GM19240 (cell line): ENCODE measurements around the gene USP14.

ENCODE experiments used
- DNase-seq: peaks from one replicate; pipeline ENCODE4 v3.0.0; 2011; ENCODE audit warnings: low spot score; ENCODE audit not compliant: insufficient read length

USP14 gene

DNA sequence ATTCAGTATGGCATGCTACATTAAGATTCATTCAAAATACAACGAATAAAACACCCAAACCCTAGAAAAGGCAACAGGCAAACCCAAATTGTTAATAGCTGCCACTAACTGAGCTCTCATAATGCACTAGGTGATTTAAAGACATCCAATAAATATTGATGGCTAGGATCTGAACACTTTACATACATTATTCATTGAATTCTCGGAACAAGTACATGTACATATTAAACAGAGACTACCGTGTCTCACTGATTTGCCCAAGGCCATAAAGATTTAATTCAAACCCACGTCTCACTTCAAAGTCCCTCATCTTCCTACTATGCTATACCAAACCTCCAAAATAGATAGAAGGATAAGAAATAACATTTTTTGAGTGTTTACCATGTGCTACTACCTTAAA lies 67.4 kb downstream of the USP14 start:
- DNase-seq, result no peak

DNA sequence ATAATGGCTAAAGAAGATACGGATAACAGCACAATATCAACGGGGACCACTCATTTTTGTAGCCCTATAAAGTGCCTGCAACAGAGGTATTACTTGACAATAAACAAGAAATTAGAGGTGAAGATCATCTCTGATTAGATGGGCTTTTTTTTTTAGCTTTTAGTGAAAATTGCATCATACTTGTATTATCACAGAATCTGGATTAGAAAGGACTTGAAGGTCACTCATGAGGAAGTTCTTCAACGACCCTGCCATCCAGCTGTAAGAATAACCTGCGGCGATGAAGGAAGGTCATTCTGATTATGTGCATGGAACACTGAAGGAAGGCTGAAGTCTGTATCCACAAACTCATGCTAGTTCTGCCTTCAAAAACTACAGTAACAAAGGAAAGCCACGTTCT lies 69.0 kb downstream of the USP14 start:
- DNase-seq, result no peak

DNA sequence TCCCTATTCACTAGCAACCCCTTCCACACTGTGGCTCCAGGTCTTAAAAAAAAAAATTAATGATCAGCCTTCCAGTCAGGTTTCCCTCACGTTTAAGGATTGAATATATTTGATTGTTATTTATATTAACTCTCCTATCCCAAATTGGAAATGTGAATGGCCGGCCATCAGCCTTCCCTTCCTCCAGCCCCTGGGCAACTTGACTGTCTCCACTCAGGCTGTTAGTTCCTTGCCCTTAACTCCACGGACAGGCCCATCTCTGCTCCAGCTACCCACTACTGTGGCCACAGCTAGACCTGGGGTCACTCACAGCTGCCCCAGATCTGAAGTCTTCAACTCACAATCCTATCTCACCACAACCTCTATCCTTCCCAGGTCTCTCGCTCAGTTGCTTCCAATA lies 69.5 kb downstream of the USP14 start:
- no peak for DNase-seq

DNA sequence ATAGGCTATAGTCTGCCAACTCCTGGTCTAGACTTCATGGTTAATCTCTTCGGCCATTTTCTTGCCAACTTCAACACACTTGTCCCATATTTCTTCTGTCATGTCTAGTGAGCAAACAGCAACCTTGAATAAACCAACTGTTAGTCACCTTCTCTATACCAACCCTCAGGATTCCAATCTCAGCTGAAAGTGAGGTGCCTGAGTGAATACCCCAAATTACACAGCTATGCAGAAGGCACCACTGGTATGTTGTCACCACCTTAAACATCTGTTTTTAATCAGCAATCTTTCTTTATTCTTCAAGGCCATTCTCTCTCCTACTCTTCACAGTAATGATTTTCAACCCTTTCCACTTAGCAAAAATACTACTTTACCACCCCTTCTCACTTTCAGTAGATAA lies 70.2 kb downstream of the USP14 start:
- DNase-seq, result no peak

DNA sequence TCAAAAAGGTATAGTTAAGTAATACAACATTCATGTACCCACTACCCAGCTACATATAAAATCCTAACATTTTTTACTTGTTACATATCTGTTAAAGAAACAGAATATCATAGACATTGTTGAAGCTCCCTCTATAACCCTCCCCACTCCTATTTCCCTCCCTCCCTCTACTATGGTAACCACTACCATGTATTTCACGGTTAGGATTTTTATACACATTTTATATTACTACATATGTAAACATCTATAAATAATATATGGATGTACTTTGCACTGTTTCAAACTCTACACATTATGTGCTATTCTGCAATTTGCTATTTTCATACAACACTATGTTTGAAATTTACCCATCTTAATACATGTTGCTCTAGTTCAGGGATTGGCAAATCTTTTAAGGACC lies 73.2 kb downstream of the USP14 start:
- DNase-seq, result no peak

DNA sequence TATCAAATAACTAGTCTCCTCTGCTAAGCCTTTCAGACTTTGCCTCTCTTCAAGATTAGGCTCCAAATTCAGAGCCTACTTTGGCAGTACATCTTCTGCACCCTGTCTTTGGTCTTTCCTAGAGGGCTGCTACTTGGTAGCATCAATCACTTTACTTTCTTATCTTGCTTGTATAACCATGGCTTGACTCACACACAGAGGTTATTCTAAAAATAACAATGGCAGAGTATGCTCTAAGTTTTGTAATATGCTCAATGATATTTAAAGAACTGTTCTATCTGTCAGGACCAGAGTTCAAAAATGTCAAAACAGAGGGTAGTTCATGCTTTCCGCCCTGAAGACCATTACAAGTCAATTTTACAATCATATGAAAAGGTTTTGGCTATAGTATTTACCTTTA lies 81.8 kb downstream of the USP14 start:
- no peak for DNase-seq

DNA sequence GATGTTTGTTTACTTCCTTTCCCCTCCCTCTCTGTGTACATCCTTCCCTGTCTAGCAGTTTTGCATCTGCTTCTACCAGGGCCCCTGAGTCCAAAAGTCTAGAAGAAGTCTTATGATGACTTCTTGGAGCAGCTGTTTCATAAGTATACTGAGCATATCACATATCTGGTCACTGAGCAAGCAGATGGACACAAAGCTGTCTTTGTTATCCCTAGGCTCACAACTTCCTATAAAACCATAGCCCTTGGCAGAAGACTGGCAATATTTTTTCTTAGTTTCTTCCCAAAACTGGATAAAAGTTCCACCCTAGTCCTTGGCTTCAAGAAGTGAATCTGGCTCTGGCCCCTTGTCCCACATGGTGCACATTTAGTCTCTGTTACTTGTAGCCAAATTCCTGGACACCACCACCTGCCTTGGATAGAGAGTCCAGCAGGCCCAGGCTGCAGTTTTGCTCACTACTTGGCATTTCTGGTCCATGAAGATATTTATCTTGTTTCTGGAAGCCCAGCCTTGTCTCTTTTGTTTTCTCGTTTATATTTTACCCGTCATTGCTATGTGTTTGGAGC lies 87.0 kb downstream of the USP14 start:
- DNase-seq, result no peak

DNA sequence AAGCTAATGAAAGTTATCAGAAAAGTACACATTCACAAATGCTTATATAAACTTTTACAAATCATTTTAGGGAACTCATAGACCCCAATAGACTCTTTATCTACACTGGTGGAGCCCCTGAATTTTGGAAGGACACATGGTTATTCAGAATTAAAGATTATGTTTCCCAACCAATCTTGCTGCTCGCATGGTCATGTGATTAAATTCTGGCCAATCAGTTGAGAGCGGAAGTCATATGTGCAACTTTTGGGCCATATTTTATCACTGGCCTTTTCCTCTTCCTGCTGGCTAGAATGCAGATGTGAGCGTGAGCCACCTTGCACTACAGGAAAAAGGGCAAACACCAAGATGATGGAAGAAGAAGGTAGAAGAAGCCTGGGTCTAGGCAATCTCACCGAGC lies 89.7 kb downstream of the USP14 start:
- DNase-seq, result no peak

DNA sequence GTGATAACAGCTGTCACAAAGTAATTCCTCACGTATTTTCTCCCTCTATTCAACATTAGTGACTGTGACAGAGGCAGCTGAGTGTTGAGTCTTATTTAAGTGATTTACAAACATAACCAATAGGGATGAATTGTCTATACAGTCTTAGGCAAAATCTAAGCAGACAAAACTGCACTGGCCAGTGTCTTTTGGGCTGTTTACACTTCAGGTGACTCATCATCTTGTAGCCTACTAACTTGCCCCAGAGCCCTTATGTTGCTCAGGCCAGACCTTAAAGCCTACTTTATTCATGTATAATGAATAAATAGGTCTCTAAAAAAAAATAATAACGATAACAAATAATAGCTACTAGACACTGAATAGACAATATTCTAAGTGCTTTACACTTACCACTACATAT lies 92.3 kb downstream of the USP14 start:
- DNase-seq, result no peak

DNA sequence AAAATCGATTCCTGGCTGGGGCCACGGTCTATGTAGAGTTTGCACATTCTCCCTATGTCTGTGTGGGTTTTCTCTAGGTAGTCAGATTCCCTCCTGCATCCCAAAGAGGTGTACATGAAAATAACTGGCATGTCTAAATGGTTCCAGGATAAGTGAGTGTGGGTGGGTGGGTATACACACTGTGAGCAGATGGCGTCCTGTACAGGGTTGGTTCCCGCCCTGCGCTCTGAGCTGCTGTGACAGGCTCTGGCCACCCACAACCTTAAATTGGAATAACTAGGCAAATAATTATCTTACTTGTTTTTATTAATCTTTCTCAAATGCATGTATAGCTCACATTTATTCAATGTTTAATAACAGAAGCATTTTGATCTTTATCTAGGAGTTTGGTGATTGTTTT lies 93.2 kb downstream of the USP14 start:
- no peak for DNase-seq

DNA sequence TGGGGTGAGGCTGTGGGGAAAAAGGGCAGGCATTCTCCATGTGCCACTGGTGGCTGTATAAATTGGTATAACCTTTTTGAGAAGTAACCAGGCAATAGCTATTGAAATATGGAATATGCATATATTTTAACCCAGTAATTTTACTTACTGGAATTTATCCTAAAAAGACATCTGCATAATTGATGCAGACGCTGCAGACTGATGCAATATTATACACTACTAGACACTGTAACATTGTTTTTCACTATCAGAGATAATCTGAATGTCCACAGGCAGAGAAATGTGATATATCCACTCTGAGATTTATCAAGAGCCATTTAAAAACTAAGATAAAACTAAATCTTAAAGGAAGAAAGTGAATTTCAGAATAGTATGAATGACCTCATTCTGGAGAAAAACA lies 94.8 kb downstream of the USP14 start:
- DNase-seq, result no peak

DNA sequence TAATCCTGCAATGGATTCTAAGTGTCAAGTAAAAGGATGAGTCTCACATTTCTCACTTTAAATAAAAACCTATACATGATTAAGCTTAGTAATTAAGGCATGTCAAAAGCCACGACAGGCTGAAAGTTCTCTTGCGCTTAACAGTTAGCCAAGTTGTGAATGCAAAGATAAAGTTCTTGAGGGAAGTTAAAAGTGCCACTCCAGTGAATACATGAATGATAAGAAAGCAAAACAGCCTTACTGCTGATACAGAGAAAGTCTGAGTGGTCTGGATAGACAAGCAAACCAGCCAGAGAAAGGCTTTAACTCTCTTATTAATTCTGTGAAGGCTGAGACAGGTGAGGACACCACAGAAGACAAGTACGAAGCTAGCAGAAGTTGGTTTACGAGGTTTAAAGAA lies 96.8 kb downstream of the USP14 start:
- no peak for DNase-seq

DNA sequence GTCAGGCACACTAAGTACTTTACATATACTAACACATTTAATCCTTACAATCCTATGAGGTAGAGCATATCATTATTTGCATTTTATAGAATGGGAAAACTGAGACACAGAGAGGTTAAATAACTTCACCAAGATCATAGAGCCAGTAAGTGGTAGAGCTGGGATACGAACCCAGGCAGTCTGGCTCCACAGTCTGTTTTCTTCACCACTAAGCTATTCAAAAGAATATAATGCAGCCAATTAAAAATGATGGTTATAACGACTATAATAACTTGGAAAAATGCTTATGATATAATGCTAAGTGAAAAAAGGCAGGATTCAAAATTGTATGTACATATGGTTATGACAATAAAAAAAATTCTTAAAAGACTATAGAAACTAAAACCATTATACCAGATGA lies 102.2 kb downstream of the USP14 start:
- no peak for DNase-seq

DNA sequence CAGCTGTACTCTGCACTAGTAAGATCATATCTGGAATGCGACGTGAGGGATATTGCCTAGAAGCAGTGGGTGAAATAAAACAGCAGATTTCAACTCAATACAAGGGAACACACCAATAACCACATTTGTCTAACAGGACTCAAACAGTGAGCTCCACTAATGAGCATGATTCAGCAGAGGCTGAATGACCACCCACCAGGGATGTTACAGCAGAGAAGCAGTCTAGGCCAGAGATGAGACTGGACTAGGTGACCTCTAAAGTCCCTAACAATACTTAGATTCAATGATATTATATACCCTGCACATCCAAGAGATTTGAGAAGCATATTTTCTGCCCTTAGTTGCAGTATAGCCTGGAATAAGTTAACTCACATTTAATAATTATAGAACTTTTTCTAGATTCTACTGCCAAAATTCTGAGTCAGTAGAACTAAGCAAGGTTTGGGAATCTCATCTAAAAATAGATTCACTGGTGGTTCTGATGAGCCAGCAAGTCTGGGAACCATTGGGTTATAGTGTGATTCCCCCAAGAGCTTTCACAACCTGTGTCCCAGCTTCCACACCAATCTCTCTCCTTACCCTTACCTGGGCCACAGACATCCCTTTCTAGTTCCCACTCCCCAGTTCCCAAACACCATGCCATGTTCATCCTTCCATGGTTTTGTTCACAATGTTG lies 103.2 kb downstream of the USP14 start:
- no peak for DNase-seq
